Muscle layer of colon (tissue), 2 donors: ENCODE data around the gene LRMDA.

Experiments
- H3K27ac ChIP-seq: one replicate; pipeline ENCODE4 v1.7.0; 2013; ENCODE audit warnings: low read depth, mild to moderate bottlenecking, low read length, moderate library complexity
- H3K27me3 ChIP-seq, 2 donors: one replicate each; pipeline ENCODE4 v1.7.0; 2013; ENCODE audit warnings: low read length in 2 of 2, mild to moderate bottlenecking in 2 of 2; ENCODE audit not compliant: insufficient read depth in 2 of 2, control insufficient read depth in 1 of 2
- H3K36me3 ChIP-seq: one replicate; pipeline ENCODE4 v1.7.0; 2013; ENCODE audit warnings: mild to moderate bottlenecking, low read length; ENCODE audit not compliant: insufficient read depth
- H3K4me1 ChIP-seq: one replicate; pipeline ENCODE4 v1.7.0; 2013; ENCODE audit warnings: mild to moderate bottlenecking, low read length; ENCODE audit not compliant: insufficient read depth
- H3K4me3 ChIP-seq, 2 donors: one replicate each; pipeline ENCODE4 v1.7.0; 2013; ENCODE audit warnings: low read length in 2 of 2, low read depth in 1 of 2, mild to moderate bottlenecking in 1 of 2, moderate library complexity in 1 of 2
- H3K9ac ChIP-seq: one replicate; pipeline ENCODE4 v1.7.0; 2013; ENCODE audit warnings: low read length
- H3K9me3 ChIP-seq: one replicate; pipeline ENCODE4 v1.7.0; 2013; ENCODE audit warnings: mild to moderate bottlenecking, low read length
- donor health status: abdominal sarcoma.
- donor health status: Adenocarcinoma of cecum.

Gene LRMDA

GRCh38 chr10:76350583-76350982 is 919.2 kb downstream of the LRMDA start:
- peak overlapping the region; percentile 31 for H3K27ac ChIP-seq

GRCh38 chr10:76352300-76352699 is 920.9 kb downstream of the LRMDA start:
- H3K4me3 ChIP-seq, result no peak overlapping the region

More at GRCh38 chr10:76350583-76350982, 919.2 kb downstream of the LRMDA start:
- no peaks in the 10 kb centered on the region for H3K9me3 ChIP-seq
- H3K4me1 ChIP-seq, result peaks cover 39% of the 10 kb centered on the region
- no peaks in the 10 kb centered on the region for H3K36me3 ChIP-seq
- H3K27me3 ChIP-seq, result no peaks in the 10 kb centered on the region
- H3K9ac ChIP-seq, result no peak overlapping the region
- H3K4me3 ChIP-seq, result no peak overlapping the region

DNA sequence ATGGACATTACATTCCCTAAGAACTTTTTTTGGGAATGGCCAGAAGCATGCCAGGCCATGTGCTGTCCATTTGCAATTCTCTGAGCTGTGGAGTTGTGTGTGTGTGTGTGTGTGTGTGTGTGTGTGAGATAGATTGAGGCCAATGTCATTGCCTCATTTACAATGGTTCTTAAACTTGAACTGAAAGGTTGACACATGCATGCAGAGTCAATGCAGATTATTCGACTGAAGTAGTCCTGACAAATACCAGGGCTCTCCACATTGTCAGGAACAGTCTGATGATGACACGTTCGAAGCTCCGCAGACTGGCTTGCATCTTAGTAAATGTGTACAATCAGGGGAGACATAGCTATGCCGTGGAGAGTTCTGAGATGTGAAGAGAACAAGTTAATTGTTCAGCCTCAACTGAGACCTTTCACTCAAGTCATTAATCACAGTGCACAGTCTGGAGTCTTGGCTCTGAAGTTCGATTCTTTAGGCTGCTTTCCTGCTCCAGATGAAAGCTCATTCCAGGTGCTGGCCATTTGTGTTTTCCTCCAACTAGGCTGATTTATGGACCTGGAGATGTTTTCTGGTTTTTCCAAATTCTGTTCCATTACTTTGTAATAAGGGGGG is 921.9 kb downstream of the LRMDA start:
- Histone ChIP-seq H3K4me1 (peaks cover 47% of the 10 kb centered on the region), H3K27me3 (no peaks in the 10 kb centered on the region), H3K9ac (no peak overlapping the region), H3K27ac (peak overlapping the region; percentile 50), H3K4me3 (no peak overlapping the region), H3K36me3 (no peaks in the 10 kb centered on the region), H3K9me3 (no peaks in the 10 kb centered on the region)

More at GRCh38 chr10:76352300-76352699, 920.9 kb downstream of the LRMDA start:
- Histone ChIP-seq H3K36me3 (no peaks in the 10 kb centered on the region), H3K4me1 (peaks cover 39% of the 10 kb centered on the region), H3K27me3 (no peaks in the 10 kb centered on the region), H3K9ac (no peak overlapping the region), H3K9me3 (no peaks in the 10 kb centered on the region), H3K27ac (no peak overlapping the region)

DNA sequence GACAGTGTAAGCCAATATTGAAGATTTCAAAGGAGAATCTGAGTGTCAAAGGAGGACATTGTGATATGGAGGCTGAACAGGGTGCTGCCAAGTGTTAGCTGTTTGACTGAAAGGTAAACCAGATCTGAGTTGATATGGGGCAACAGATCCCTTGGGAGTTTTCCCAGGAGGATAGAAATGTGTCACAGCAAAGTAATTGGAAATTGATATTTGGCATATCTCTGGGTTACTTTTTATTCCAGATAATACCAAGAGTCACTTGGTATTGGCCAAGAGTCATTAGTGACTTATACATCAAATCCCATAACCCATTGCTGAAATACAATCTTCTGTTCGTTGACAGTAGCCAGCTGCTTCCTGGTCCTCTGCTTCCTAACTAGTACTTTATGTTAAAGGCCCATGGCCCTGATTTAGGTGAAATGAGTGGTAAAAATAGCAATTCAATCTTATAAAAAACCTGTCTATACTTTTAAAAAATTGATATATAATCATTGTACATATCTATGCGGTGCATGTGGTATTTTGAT is 922.9 kb downstream of the LRMDA start:
- Histone ChIP-seq H3K4me3 (no peak overlapping the region), H3K27me3 (no peaks in the 10 kb centered on the region), H3K9me3 (no peaks in the 10 kb centered on the region), H3K36me3 (no peaks in the 10 kb centered on the region), H3K27ac (peak overlapping the region; percentile 50), H3K9ac (no peak overlapping the region), H3K4me1 (peaks cover 47% of the 10 kb centered on the region)

GRCh38 chr10:76354921-76355320 is 923.5 kb downstream of the LRMDA start:
- H3K9me3 ChIP-seq, result no peaks in the 10 kb centered on the region
- H3K36me3 ChIP-seq, result no peaks in the 10 kb centered on the region
- peaks cover 47% of the 10 kb centered on the region for H3K4me1 ChIP-seq
- no peaks in the 10 kb centered on the region for H3K27me3 ChIP-seq
- H3K27ac ChIP-seq, result no peak overlapping the region
- no peak overlapping the region for H3K9ac ChIP-seq
- no peak overlapping the region for H3K4me3 ChIP-seq

GRCh38 chr10:76356557-76356956 is 925.1 kb downstream of the LRMDA start:
- Histone ChIP-seq H3K4me3 (no peak overlapping the region), H3K27ac (no peak overlapping the region), H3K27me3 (no peaks in the 10 kb centered on the region), H3K36me3 (no peaks in the 10 kb centered on the region), H3K9ac (no peak overlapping the region), H3K9me3 (no peaks in the 10 kb centered on the region), H3K4me1 (peaks cover 34% of the 10 kb centered on the region)

GRCh38 chr10:76357726-76358415 is 926.4 kb downstream of the LRMDA start:
- H3K4me3 ChIP-seq, result no peak overlapping the region
- no peak overlapping the region for H3K27ac ChIP-seq
- peaks cover 21% of the 10 kb centered on the region for H3K4me1 ChIP-seq
- H3K9me3 ChIP-seq, result no peaks in the 10 kb centered on the region
- no peaks in the 10 kb centered on the region for H3K27me3 ChIP-seq
- H3K36me3 ChIP-seq, result no peaks in the 10 kb centered on the region
- no peak overlapping the region for H3K9ac ChIP-seq

DNA sequence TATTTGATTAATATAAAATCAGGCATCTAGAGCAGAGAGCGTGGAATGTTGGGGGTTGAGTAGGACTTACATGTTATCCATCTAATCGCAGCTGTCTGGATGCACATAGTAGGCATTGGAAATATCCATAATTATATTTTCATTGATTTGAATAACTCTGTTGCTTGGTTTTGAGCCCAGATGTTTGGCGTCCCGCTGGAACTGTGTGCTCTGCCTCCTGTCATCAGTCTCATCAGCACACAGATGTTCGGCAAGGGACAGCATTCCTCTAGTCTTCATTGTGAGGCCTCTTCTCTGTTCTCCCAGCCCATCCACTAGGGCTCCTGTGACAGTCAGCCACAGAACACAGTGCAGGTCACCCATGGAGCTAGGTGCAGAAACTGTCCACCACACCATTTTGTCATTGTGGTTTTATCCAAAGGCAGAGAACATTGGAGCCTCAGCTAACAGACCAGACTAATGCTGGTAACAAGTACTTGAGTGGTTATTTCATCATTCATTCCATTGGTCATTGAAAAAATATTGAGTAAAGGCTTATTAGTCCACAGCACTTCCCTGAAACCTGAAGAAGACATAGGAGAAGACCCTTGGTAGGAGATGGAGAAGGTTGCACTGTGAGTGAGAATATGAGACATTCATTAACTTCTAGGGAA is 927.4 kb downstream of the LRMDA start:
- Histone ChIP-seq H3K27me3 (no peaks in the 10 kb centered on the region), H3K36me3 (no peaks in the 10 kb centered on the region), H3K9ac (no peak overlapping the region), H3K4me1 (peaks cover 11% of the 10 kb centered on the region), H3K4me3 (no peak overlapping the region), H3K27ac (no peak overlapping the region), H3K9me3 (no peaks in the 10 kb centered on the region)

GRCh38 chr10:76375761-76376160 is 944.3 kb downstream of the LRMDA start:
- Histone ChIP-seq H3K9ac (no peak overlapping the region), H3K4me1 (no peaks in the 10 kb centered on the region), H3K27me3 (no peaks in the 10 kb centered on the region), H3K4me3 (no peak overlapping the region), H3K36me3 (no peaks in the 10 kb centered on the region), H3K27ac (no peak overlapping the region), H3K9me3 (no peaks in the 10 kb centered on the region)

GRCh38 chr10:76382381-76382851 is 951.0 kb downstream of the LRMDA start:
- Histone ChIP-seq H3K9ac (no peak overlapping the region), H3K4me3 (no peak overlapping the region), H3K36me3 (no peaks in the 10 kb centered on the region), H3K27me3 (no peaks in the 10 kb centered on the region), H3K9me3 (no peaks in the 10 kb centered on the region), H3K4me1 (no peaks in the 10 kb centered on the region), H3K27ac (no peak overlapping the region)

DNA sequence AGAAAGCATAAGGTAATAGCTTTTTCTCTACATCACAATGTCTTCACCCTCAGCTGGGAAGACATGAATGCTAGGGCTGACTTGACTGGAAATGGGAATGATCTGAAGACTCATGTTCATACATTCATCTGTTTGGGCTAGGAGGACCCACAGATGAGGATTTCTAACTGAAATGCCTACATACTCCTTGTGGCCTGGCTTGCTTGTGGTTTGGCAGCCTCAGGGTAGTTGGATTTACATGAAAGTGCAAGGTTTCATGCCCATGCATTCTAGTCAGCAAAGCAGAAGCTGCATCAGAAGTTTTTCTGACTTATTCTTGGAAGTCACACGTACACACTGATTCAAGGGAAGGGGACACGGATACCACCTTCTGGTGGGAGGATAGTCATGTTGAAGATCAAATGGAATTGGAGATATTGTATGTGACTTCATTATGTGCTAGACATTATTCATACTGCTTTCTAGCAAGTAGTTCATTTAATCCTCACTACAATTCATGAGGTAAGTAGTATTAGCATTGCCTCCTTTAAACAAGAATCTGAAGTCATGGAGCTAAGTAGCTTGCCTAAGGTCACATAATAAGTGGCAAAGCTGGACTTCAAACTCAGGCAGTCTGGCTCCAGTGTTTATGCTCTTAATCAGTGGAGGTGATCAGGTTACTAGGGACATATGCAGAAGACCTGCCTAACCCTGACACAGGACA is 957.0 kb downstream of the LRMDA start:
- Histone ChIP-seq H3K9ac (no peak overlapping the region), H3K4me1 (peaks cover 8% of the 10 kb centered on the region), H3K4me3 (no peak overlapping the region), H3K27ac (no peak overlapping the region), H3K36me3 (no peaks in the 10 kb centered on the region), H3K9me3 (no peaks in the 10 kb centered on the region), H3K27me3 (no peaks in the 10 kb centered on the region)
